HG03045 (cell line): ENCODE data around the gene SLC39A2.

Source experiments
- ATAC-seq: cut with Tn5 transposase; IDR thresholded peaks from one replicate; pipeline ENCODE4 v1.9.1; 2021; ENCODE audit warnings: mild to moderate bottlenecking, moderate library complexity; ENCODE audit not compliant: unreplicated experiment

Gene SLC39A2

GRCh38 chr14:21043387-21043973, 44.4 kb downstream of the SLC39A2 start:
- no peak for ATAC-seq

GRCh38 chr14:21043974-21044618, 45.0 kb downstream of the SLC39A2 start:
- no peak for ATAC-seq

DNA sequence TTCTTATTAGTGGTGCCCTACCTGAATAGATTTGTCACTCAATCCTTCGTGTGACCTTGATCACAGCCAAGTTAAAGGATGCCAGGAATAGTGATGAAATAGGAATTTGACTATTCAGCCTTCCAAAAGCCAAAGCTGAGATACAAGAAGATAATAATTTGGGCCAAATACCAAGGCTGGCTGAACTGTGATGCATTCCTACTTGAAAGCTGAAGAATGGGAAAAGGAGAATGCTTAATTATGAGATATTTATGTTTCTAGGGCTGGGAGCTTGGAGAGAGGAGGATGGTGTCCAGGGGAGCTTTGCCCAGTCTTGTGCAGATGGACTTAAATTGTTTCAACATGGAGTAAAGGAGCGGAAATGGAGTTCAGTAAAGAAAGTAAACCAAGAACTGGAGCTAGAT, 48.3 kb downstream of the SLC39A2 start:
- ATAC-seq: no peak

DNA sequence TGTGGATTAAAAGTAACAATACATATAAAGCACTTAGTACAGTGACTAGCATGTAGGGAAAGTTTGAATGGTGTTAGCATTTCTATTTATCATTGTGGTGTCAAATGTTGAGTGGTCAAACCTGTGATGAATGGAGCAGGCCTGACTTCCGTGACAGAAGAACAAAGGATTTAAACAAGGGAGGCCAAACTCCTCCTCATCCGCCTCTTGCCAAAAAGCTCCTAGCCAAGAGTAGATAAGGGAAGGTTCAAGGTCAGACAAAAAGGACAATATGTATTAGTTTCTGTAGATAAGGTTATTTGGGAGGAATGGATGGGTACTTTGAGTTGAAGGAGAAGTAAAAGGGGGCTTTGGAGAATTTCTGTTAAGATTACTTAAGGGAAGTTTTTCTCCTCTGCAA, 49.5 kb downstream of the SLC39A2 start:
- no peak for ATAC-seq

- ATAC-seq: no peak
These were observed 50.2 kb downstream of the SLC39A2 start for GRCh38 chr14:21049271-21049673.

- ATAC-seq: no peak
These were observed 51.5 kb downstream of the SLC39A2 start for GRCh38 chr14:21050597-21050996.
